IMR-90 (cell line): ENCODE data around the gene IL21R. TPM values are rescaled to one million over a fixed set of nuclear protein-coding genes. Genes with fewer than 3 reads are reported as not detected.

ENCODE experiments used
- ATAC-seq: fragments of 200-7000 bp; cut with Tn5 transposase; 2 replicates; pipeline ENCODE4 v1.9.1; 2020; ENCODE audit warnings: low read depth, mild to moderate bottlenecking, moderate library complexity
- BruUV-seq: library from RNA; stranded (reverse); fragments of 400-500 nt; replicated peaks from 2 replicates; lab custom pipeline; 2021; lab: Mats Ljungman, UMichigan
- CTCF ChIA-PET: fragments of 300-600 bp; formaldehyde crosslinking; extraction: SDS; loops from one replicate; lab custom pipeline; 2021; ENCODE audit warnings: antibody characterized with exemption; lab: Yijun Ruan, JAX
- POLR2A ChIA-PET: fragments of 300-600 bp; sonication (Branson Sonifier 250); formaldehyde crosslinking; loops from one replicate; lab custom pipeline; 2022; ENCODE audit warnings: antibody characterized with exemption; ENCODE audit not compliant: unreplicated experiment; lab: Charles Lee
- DNase-seq: peaks from one replicate; pipeline ENCODE4 v3.0.0; 2013
- H2AFZ ChIP-seq: replicated peaks from 2 replicates; pipeline ENCODE3; 2013; ENCODE audit warnings: low read length, mild to moderate bottlenecking; ENCODE audit not compliant: poor library complexity
- H2AK5ac ChIP-seq: 2 replicates; pipeline ENCODE4 v1.6.1; 2013; ENCODE audit warnings: low read depth, low read length, inconsistent platforms
- H2AK9ac ChIP-seq: replicated peaks from 2 replicates; pipeline ENCODE3; 2013; ENCODE audit warnings: mild to moderate bottlenecking, low read depth, low read length, moderate library complexity; ENCODE audit not compliant: poor library complexity
- H2BK120ac ChIP-seq: 2 replicates; pipeline ENCODE4 v1.6.1; 2013; ENCODE audit warnings: low read depth, low read length, inconsistent platforms
- H2BK15ac ChIP-seq: 3 replicates; pipeline ENCODE4 v1.6.1; 2013; ENCODE audit warnings: low read depth, low read length, inconsistent platforms
- H2BK20ac ChIP-seq: 2 replicates; pipeline ENCODE4 v1.6.1; 2013; ENCODE audit warnings: low read depth, mild to moderate bottlenecking, inconsistent platforms, low read length, moderate library complexity
- H2BK5ac ChIP-seq: 2 replicates; pipeline ENCODE4 v1.6.1; 2013; ENCODE audit warnings: mild to moderate bottlenecking, low read depth, low read length, inconsistent platforms; ENCODE audit not compliant: poor library complexity, severe bottlenecking
- H3K14ac ChIP-seq: replicated peaks from 2 replicates; pipeline ENCODE4 v1.6.1; 2013; ENCODE audit warnings: low read depth, low read length, inconsistent platforms
- H3K18ac ChIP-seq: 2 replicates; pipeline ENCODE4 v1.6.1; 2013; ENCODE audit warnings: low read depth, low read length, control low read depth
- H3K23ac ChIP-seq: 2 replicates; pipeline ENCODE4 v1.6.1; 2013; ENCODE audit warnings: low read depth, low read length, inconsistent platforms
- H3K27ac ChIP-seq: 2 replicates; pipeline ENCODE4 v1.5.1; 2013; ENCODE audit warnings: mild to moderate bottlenecking, control low read depth, low read length; ENCODE audit not compliant: insufficient read depth
- H3K27me3 ChIP-seq: 2 replicates; pipeline ENCODE4 v1.6.1; 2013; ENCODE audit warnings: low read length; ENCODE audit not compliant: control insufficient read depth, insufficient read depth
- H3K36me3 ChIP-seq: 2 replicates; pipeline ENCODE4 v1.6.1; 2013; ENCODE audit warnings: low read length, mixed read lengths; ENCODE audit not compliant: control insufficient read depth, insufficient read depth
- H3K4ac ChIP-seq: 2 replicates; pipeline ENCODE4 v1.6.1; 2013; ENCODE audit warnings: low read depth, low read length, inconsistent platforms
- H3K4me1 ChIP-seq: 2 replicates; pipeline ENCODE4 v1.6.1; 2013; ENCODE audit warnings: low read length, mixed read lengths; ENCODE audit not compliant: control insufficient read depth, insufficient read depth
- H3K4me2 ChIP-seq: 2 replicates; pipeline ENCODE4 v1.6.1; 2013; ENCODE audit warnings: low read depth, mild to moderate bottlenecking, control low read depth, low read length, moderate library complexity
- H3K4me3 ChIP-seq: 2 replicates; pipeline ENCODE4 v1.5.1; 2013; ENCODE audit warnings: low read depth, mild to moderate bottlenecking, control low read depth, low read length, moderate library complexity; ENCODE audit not compliant: insufficient read depth
- H3K56ac ChIP-seq: 2 replicates; pipeline ENCODE4 v1.6.1; 2013; ENCODE audit warnings: low read length, inconsistent platforms; ENCODE audit not compliant: insufficient read depth; ENCODE audit errors: extremely low read depth
- H3K79me1 ChIP-seq, 2 experiments: 2 replicates each; pipeline ENCODE4 v1.6.1; 2013; ENCODE audit warnings: low read length in 2 of 2, inconsistent platforms in 1 of 2, low read depth in 1 of 2
- H3K9ac ChIP-seq: 2 replicates; pipeline ENCODE4 v1.6.1; 2013; ENCODE audit warnings: low read depth, low read length, control low read depth
- H3K9me1 ChIP-seq: 2 replicates; pipeline ENCODE4 v1.6.1; 2013; ENCODE audit warnings: low read length, inconsistent platforms; ENCODE audit not compliant: insufficient read depth
- H3K9me3 ChIP-seq: 2 replicates; pipeline ENCODE4 v1.6.1; 2013; ENCODE audit warnings: low read length; ENCODE audit not compliant: control insufficient read depth, insufficient read depth
- H4K20me1 ChIP-seq: 2 replicates; pipeline ENCODE4 v1.6.1; 2013; ENCODE audit warnings: low read length, inconsistent platforms; ENCODE audit not compliant: insufficient read depth
- H4K5ac ChIP-seq: 2 replicates; pipeline ENCODE4 v1.6.1; 2013; ENCODE audit warnings: mild to moderate bottlenecking, low read depth, low read length, control low read depth
- H4K8ac ChIP-seq, 2 experiments: 2 replicates each; pipeline ENCODE4 v1.6.1; 2013; ENCODE audit warnings: low read depth in 2 of 2, low read length in 2 of 2, control low read depth in 1 of 2, inconsistent platforms in 1 of 2
- H4K91ac ChIP-seq: 2 replicates; pipeline ENCODE4 v1.6.1; 2013; ENCODE audit warnings: low read depth, low read length, inconsistent platforms; ENCODE audit not compliant: insufficient read depth
- BHLHE40 ChIP-seq: fragments of 150-350 bp; IDR thresholded peaks from 2 replicates; pipeline ENCODE4 v1.6.1; 2016; ENCODE audit warnings: mild to moderate bottlenecking, low read depth, low read length
- CEBPB ChIP-seq: IDR thresholded peaks from 2 replicates; pipeline ENCODE4 v1.6.1; 2012; ENCODE audit warnings: low read depth, low read length, improper control_type of control experiment
- CHD1 ChIP-seq: IDR thresholded peaks from 2 replicates; pipeline ENCODE4 v1.6.1; 2012; ENCODE audit warnings: low read depth, low read length, improper control_type of control experiment
- MAFK ChIP-seq: IDR thresholded peaks from 2 replicates; pipeline ENCODE4 v1.6.1; 2012; ENCODE audit warnings: low read depth, low read length, improper control_type of control experiment
- MAZ ChIP-seq: IDR thresholded peaks from 2 replicates; pipeline ENCODE4 v1.6.1; 2012; ENCODE audit warnings: low read depth, mild to moderate bottlenecking, low read length, improper control_type of control experiment, moderate library complexity, borderline replicate concordance
- MXI1 ChIP-seq: IDR thresholded peaks from 2 replicates; pipeline ENCODE4 v1.6.1; 2012; ENCODE audit warnings: low read depth, mild to moderate bottlenecking, low read length, moderate library complexity, borderline replicate concordance
- NFE2L2 ChIP-seq: fragments of 150-350 bp; IDR thresholded peaks from 2 replicates; pipeline ENCODE4 v1.6.1; 2016; ENCODE audit warnings: low read depth, mild to moderate bottlenecking, low read length
- POLR2A ChIP-seq: IDR thresholded peaks from 2 replicates; pipeline ENCODE4 v1.6.1; 2012; ENCODE audit warnings: mild to moderate bottlenecking, low read depth, low read length
- RCOR1 ChIP-seq: IDR thresholded peaks from 2 replicates; pipeline ENCODE4 v1.6.1; 2012; ENCODE audit warnings: mild to moderate bottlenecking, low read length, improper control_type of control experiment; ENCODE audit not compliant: insufficient replicate concordance
- RFX5 ChIP-seq: IDR thresholded peaks from 2 replicates; pipeline ENCODE4 v1.8.0; 2012; ENCODE audit warnings: low read depth, mild to moderate bottlenecking, low read length, moderate library complexity
- SMC3 ChIP-seq: fragments of 150-350 bp; IDR thresholded peaks from 2 replicates; pipeline ENCODE4 v1.6.1; 2016; ENCODE audit warnings: low read depth, mild to moderate bottlenecking, antibody characterized with exemption, low read length, moderate library complexity
- WGBS, 2 experiments: methylation state at CpG; one replicate each; pipeline versions ENCODE4 v1.1.5 to v1.1.7; 2013; ENCODE audit warnings: missing lambda C conversion rate in 2 of 2; ENCODE audit not compliant: insufficient read length in 1 of 2; ENCODE audit errors: extremely low coverage in 2 of 2; 5-methylcytosine and 5-hydroxymethylcytosine counted together
- dilution Hi-C: fragments of 300-500 bp; cut with HindIII; formaldehyde crosslinking; loops from one replicate; pipeline ENCODE4 v1.14.3; 2018; ENCODE audit warnings: low sequenced_read_pairs; ENCODE audit not compliant: unreplicated experiment
- in situ Hi-C: fragments of 300-500 bp; cut with MboI; formaldehyde crosslinking; loops from 3 replicates; pipeline ENCODE4 v1.14.3; 2019; ENCODE audit warnings: low sequenced_read_pairs, inconsistent platforms, mixed read lengths
- intact Hi-C: fragments of 100-400 bp; cut with micrococcal nuclease; formaldehyde crosslinking; loops from 2 replicates; pipeline ENCODE4 v1.10.0; 2022
- polyA plus RNA-seq, 3 experiments: library from polyadenylated mRNA; depleted of rRNA; stranded (reverse); fragments of >200 nt; gene quantifications; 2 replicates each; pipeline ENCODE4 v1.2.3, GENCODE V29; 2012; ENCODE audit warnings: low replicate concordance in 1 of 3
- total RNA-seq: library from RNA; depleted of rRNA; stranded (reverse); fragments of >200 nt; gene quantifications from 2 replicates; pipeline ENCODE4 v1.2.3, GENCODE V29; 2012
- TF ChIP-seq, protein P1 (sequence below): conservative IDR thresholded peaks from 2 replicates; pipeline ENCODE4 v1.5.1; 2012; ENCODE audit warnings: mild to moderate bottlenecking, low read depth, low read length, improper control_type of control experiment

The IL21R gene
- total and polyA plus RNA-seq, 2 of the 4 experiments (the other 2 are of a cell fraction) = 0.72 to 0.97 TPM

- no TSS peak for BruUV-seq
- ChIA-PET POLR2A (no interaction called here), CTCF (no interaction called here)
- no CpG with 5 or more reads among the region's 7 CpGs for WGBS, 2 experiments
- TF ChIP-seq MXI1 (no peak), SMC3 (no peak), RCOR1 (no peak), MAZ (no peak), RFX5 (no peak), BHLHE40 (no peak), POLR2A (no peak), CEBPB (no peak), CHD1 (no peak), NFE2L2 (no peak), MAFK (no peak)
- TF ChIP-seq, protein P1, sequence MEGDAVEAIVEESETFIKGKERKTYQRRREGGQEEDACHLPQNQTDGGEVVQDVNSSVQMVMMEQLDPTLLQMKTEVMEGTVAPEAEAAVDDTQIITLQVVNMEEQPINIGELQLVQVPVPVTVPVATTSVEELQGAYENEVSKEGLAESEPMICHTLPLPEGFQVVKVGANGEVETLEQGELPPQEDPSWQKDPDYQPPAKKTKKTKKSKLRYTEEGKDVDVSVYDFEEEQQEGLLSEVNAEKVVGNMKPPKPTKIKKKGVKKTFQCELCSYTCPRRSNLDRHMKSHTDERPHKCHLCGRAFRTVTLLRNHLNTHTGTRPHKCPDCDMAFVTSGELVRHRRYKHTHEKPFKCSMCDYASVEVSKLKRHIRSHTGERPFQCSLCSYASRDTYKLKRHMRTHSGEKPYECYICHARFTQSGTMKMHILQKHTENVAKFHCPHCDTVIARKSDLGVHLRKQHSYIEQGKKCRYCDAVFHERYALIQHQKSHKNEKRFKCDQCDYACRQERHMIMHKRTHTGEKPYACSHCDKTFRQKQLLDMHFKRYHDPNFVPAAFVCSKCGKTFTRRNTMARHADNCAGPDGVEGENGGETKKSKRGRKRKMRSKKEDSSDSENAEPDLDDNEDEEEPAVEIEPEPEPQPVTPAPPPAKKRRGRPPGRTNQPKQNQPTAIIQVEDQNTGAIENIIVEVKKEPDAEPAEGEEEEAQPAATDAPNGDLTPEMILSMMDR = no peak
- intact Hi-C loops (no loop called here), dilution Hi-C loops (no loop called here), in situ Hi-C loops (no loop called here)
- no peak overlapping the region for H2BK120ac ChIP-seq
- H4K91ac ChIP-seq = no peak overlapping the region
- H3K27me3 ChIP-seq = no peaks in the 10 kb centered on the region
- no peak overlapping the region for H2BK5ac ChIP-seq
- H4K8ac ChIP-seq = no peak overlapping the region
- H3K9me1 ChIP-seq = peaks cover 7% of the 10 kb centered on the region
- no peak overlapping the region for H3K14ac ChIP-seq
- DNase-seq (no peak), ATAC-seq (no peak)
- H3K4ac ChIP-seq = no peak overlapping the region
- no peaks in the 10 kb centered on the region for H4K20me1 ChIP-seq
- no peak overlapping the region for H3K4me3 ChIP-seq
- H3K79me1 ChIP-seq = no peaks in the 10 kb centered on the region; a peak in 1 of 4 replicates
- H3K18ac ChIP-seq = no peak overlapping the region
- peak overlapping the region; percentile 34 for H2AFZ ChIP-seq
- H3K4me1 ChIP-seq = peaks cover 8% of the 10 kb centered on the region
- 0 out of 2 replicates have a peak overlapping the region, but pooled peaks have one; percentile 3 for H2AK5ac ChIP-seq
- no peaks in the 10 kb centered on the region for H3K36me3 ChIP-seq
- H3K4me2 ChIP-seq = no peak overlapping the region
- H2BK15ac ChIP-seq = no peak overlapping the region
- H3K9ac ChIP-seq = no peak overlapping the region
- no peak overlapping the region for H3K27ac ChIP-seq
- no peak overlapping the region for H3K56ac ChIP-seq
- H2BK20ac ChIP-seq = no peak overlapping the region
- H3K9me3 ChIP-seq = no peaks in the 10 kb centered on the region
- H4K5ac ChIP-seq = no peak overlapping the region
- no peak overlapping the region for H3K23ac ChIP-seq
- peak overlapping the region; percentile 56 for H2AK9ac ChIP-seq
These were observed 28.5 kb downstream of the IL21R start for GRCh38 chr16:27430512-27430911.
